SJSA1 (cell line): Measurements from ENCODE around the gene EFCAB8. TPM values are rescaled to one million over a fixed set of nuclear protein-coding genes. Genes with fewer than 3 reads are reported as not detected.
"Not testable (repeated sequence)": the region's sequence is repeated elsewhere in the genome, so short reads cannot be mapped to it uniquely, and the experiment has no call there.

Experiments
- DNase-seq, 2 experiments: peaks; one replicate each; pipeline ENCODE4 v3.0.0-alpha.2; 2015 to 2020; ENCODE audit warnings: low spot score in 2 of 2, low read depth in 1 of 2
- H3K27ac ChIP-seq: fragments of 250-450 bp; sonication (Bioruptor Pico); 2 replicates; pipeline ENCODE4 v1.5.1; 2020; ENCODE audit warnings: mild to moderate bottlenecking, moderate library complexity
- H3K27me3 ChIP-seq: fragments of 250-450 bp; sonication (Bioruptor Pico); replicated peaks from 2 replicates; pipeline ENCODE4 v1.5.1; 2020; ENCODE audit warnings: mild to moderate bottlenecking, moderate library complexity
- H3K36me3 ChIP-seq: fragments of 250-450 bp; sonication (Bioruptor Pico); 2 replicates; pipeline ENCODE4 v1.5.1; 2020; ENCODE audit warnings: mild to moderate bottlenecking
- H3K4me1 ChIP-seq: fragments of 250-450 bp; sonication (Bioruptor Pico); replicated peaks from 2 replicates; pipeline ENCODE4 v1.6.1; 2021; ENCODE audit warnings: mild to moderate bottlenecking
- H3K4me3 ChIP-seq: fragments of 250-450 bp; sonication (Bioruptor Pico); 2 replicates; pipeline ENCODE4 v1.5.1; 2020; ENCODE audit warnings: mild to moderate bottlenecking
- H3K9me3 ChIP-seq: fragments of 250-450 bp; sonication (Bioruptor Pico); replicated peaks from 2 replicates; pipeline ENCODE4 v1.5.1; 2020; ENCODE audit warnings: mild to moderate bottlenecking
- total RNA-seq: library from RNA; depleted of rRNA; stranded (reverse); fragments of >200 nt; shearing (Covaris generic); gene quantifications from 2 replicates; pipeline ENCODE4 v1.2.3, GENCODE V29; 2014

The EFCAB8 gene
- total RNA-seq, 1 experiment from 2014 or later = 0.08 TPM

DNA sequence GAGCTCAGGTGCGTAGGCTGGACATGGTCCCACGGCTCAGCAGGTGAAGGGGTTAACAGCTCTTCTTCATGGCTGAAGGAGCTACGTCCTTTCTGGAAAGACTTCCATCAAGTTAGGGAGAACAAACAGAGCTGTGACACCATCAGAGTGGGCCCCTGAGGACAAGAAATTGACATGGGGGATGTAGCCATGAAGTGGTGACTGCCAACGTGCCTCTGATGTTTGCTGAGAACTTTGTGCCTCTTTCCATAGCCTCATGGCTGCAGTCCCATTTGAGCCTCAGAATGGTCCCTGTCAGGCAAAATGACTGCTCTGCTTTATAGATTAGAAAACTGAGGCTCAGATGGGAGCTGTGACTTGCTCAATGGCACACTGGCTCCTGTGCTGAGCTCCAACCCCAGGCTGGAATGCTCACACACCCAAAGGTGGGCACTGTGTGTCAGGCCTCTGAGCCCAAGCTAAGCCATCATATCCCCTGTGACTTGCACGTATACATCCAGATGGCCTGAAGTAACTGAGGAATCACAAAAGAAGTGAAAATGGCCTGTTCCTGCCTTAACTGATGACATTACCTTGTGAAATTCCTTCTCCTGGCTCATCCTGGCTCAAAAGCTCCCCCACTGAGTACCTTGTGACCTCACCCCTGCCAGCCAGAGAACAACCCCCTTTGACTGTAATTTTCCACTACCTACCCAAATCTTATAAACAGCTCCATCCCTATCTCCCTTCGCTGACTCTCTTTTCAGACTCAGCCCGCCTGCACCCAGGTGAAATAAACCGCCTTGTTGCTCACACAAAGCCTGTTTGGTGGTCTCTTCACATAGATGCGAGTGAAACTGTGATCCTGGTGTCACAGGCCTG is 115.7 kb downstream of the EFCAB8 start:
- H3K27ac ChIP-seq, H3K27me3 ChIP-seq, H3K9me3 ChIP-seq, H3K36me3 ChIP-seq, H3K4me3 ChIP-seq: not testable (repeated sequence)
- peaks cover 14% of the 10 kb centered on the region for H3K4me1 ChIP-seq
- DNase-seq = peak in 1 of 2 experiments; percentile 11

DNA sequence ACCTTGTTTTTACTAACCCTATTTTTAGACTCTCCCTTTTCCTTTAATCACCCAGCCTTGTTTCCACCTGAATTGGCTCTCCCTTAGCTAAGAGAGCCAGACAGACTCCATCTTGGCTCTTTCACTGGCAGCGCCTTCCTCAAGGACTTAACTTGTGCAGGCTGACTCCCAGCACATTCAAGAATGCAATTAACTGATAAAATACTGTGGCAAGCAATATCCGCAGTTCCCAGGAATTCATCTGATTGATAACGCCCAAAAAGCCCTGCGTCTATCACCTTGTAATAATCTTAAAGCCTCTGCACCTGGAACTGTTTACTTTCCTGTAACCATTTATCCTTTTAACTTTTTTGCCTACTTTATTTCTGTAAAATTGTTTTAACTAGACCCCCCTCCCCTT is 116.4 kb downstream of the EFCAB8 start:
- H3K4me3 ChIP-seq, H3K27me3 ChIP-seq, H3K36me3 ChIP-seq, H3K9me3 ChIP-seq, H3K27ac ChIP-seq: not testable (repeated sequence)
- peaks cover 21% of the 10 kb centered on the region for H3K4me1 ChIP-seq
- peak in 1 of 2 experiments; percentile 3 for DNase-seq

DNA sequence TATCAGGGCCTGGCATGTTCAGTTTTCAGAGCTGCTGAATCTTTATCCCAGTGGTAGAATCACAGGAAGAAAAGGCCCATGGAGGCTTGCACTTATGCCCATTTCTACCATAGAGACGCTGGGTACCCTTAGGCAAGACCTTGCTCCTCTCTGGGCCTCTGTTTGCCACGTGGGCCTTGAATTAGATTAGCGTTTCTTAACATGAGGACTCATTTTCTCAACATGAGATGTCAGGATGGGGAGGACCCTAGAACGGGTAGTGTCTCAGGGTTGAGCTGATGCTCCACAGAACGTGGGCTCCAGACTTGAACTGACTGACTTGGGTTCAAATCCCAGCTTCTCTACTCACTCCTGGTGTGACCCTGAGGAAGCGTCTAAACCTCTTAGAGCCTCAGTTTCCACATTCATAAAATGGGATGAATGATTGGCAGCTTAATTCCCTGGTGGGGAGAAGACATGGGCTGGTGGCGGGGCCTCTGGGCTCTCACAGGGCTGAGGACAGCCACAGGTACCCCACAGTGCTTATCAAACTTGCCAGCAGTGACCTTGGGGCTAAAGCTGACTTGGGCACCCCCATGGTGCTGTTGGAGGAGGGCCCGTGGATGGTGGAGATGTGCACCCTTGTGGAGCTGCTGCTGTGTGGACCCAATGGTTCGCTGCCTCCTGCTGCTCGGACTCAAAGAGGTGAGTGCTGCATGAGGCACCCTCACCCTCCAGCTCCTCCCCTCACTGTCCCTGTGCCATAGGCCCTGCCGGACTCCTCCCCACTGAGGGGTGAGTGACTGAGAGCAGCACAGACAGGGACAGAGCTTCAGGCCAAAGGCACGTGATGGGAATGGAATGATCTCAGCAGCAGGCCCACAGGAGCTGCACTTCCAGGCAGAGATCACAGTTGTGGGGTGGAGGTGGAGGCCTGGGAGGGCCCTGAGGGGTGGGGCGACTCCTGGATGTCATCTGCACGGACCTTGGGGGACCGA is 117.3 kb downstream of the EFCAB8 start:
- DNase-seq = peak in 1 of 2 experiments; percentile 31
- Histone ChIP-seq H3K4me3 (no peak overlapping the region), H3K27me3 (no peaks in the 10 kb centered on the region), H3K36me3 (no peaks in the 10 kb centered on the region), H3K27ac (no peak overlapping the region), H3K4me1 (peaks cover 28% of the 10 kb centered on the region), H3K9me3 (peaks cover 13% of the 10 kb centered on the region)

DNA sequence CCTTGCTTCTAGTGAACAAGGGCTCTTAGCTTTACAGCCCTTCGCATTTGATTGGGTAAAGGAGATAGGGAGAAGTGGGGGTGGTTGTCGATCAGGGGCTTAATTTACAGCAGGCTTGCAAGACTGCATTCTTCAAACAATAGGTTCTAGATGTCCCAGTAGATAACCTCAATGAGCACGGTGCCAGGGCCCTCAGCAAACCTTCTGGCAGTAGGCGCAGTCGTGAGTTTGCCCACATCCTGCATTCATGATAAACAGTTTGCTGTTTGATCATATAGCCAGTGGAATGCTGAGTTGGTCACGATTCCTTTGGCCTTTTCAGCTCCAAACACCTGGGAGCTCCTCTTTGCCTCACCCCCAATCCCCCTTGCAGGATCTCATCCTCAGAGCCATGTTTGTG is 118.0 kb downstream of the EFCAB8 start:
- H3K9me3 ChIP-seq = peaks cover 17% of the 10 kb centered on the region
- H3K4me3 ChIP-seq = no peak overlapping the region
- H3K36me3 ChIP-seq = no peaks in the 10 kb centered on the region
- H3K27ac ChIP-seq = no peak overlapping the region
- no peak for DNase-seq
- peaks cover 34% of the 10 kb centered on the region for H3K4me1 ChIP-seq
- no peaks in the 10 kb centered on the region for H3K27me3 ChIP-seq

DNA sequence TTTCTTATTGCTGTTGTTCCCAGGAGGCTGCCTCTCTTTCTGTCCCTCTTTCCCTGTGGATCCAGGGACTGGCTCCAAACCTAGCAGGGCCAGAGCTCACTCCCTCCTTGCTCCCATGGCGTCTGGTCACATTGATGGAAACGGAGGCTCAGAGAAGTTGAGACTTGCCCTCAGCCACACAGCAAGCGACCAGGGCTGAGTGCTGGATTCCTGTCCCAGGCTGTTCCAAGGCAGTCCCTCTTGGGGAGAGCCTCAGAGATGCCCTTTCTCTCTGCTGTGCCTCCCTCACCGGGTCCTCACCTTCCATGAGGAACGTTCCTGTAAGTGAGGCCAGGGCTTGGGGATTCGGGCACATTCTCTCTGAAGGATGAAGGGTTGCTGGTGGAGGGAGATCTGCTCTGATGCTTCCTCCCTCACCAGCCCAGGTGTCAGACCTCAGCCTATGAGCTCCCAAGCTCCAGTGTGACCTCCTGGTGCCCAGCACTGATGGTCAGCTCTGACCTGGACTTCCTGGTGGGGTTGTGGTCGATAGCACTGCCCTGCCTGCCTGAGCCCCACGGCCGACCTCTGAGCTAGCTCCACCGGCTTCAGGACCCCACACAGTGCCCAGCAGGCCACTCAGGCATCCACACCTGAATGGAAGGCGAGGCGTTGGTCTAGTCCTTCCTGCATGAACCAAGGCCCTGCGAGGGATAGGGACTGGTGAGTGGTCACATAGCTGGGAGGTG is 118.7 kb downstream of the EFCAB8 start:
- Histone ChIP-seq H3K9me3 (peaks cover 17% of the 10 kb centered on the region), H3K4me1 (peaks cover 31% of the 10 kb centered on the region), H3K36me3 (no peaks in the 10 kb centered on the region), H3K4me3 (no peak overlapping the region), H3K27me3 (no peaks in the 10 kb centered on the region), H3K27ac (no peak overlapping the region)
- no peak for DNase-seq

DNA sequence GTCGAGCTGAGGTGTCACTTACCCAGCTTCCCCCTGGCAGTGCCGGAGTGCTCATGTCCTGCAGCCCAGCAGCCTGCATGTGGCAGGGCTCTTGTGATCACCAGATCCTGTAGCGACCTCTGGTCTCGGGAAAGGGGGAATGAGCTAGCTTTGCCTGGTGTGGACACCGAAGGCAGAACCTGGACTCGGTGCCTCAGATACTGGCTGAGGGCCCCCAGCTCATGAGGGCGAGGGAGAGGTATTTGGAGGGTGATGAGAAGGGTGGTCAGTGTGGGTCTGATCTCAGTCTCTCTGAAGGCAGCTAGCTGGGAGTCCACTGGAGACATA is 119.2 kb downstream of the EFCAB8 start:
- H3K27me3 ChIP-seq = no peaks in the 10 kb centered on the region
- H3K4me1 ChIP-seq = peaks cover 33% of the 10 kb centered on the region
- no peaks in the 10 kb centered on the region for H3K36me3 ChIP-seq
- no peak for DNase-seq
- no peak overlapping the region for H3K4me3 ChIP-seq
- no peak overlapping the region for H3K27ac ChIP-seq
- H3K9me3 ChIP-seq = peaks cover 17% of the 10 kb centered on the region

DNA sequence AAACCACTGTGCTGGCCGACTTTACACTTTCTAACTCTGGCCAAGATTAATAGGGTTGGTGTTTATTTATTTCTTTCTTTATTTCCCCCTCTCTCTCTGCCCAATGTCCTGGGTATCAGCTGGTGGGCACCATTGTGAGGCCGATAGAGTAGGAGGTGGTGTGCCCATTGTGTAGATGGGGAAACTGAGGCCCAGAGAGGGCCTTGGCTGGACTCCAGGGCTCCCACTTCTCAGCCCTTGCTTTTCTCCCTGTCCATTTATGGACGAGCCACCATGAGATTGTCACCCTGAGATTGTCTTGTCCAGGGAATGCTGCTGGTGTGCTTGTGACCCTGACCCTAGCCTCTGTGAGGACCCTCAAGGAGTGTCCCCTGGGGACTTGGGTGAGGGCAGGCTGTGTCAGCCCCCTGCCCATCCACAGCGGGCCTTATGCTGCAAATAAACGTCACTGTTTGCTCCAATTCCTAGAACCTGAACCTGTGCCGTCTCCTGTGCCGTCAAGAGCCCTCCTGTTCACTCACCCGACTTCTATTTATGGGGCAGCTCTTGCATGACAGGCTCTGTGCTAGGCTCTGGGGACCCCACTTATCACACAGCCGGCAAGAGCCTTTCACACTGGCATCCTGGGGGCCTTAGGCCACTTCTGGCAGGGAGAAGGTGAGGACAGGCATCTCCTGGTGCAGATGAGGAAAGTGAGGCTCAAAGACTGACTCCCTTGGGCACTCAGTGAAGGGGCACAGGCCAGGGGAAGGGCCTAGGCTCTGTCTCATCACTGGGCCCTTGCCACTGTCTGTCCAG is 120.7 kb downstream of the EFCAB8 start:
- peak in 1 of 2 experiments; percentile 15 for DNase-seq

DNA sequence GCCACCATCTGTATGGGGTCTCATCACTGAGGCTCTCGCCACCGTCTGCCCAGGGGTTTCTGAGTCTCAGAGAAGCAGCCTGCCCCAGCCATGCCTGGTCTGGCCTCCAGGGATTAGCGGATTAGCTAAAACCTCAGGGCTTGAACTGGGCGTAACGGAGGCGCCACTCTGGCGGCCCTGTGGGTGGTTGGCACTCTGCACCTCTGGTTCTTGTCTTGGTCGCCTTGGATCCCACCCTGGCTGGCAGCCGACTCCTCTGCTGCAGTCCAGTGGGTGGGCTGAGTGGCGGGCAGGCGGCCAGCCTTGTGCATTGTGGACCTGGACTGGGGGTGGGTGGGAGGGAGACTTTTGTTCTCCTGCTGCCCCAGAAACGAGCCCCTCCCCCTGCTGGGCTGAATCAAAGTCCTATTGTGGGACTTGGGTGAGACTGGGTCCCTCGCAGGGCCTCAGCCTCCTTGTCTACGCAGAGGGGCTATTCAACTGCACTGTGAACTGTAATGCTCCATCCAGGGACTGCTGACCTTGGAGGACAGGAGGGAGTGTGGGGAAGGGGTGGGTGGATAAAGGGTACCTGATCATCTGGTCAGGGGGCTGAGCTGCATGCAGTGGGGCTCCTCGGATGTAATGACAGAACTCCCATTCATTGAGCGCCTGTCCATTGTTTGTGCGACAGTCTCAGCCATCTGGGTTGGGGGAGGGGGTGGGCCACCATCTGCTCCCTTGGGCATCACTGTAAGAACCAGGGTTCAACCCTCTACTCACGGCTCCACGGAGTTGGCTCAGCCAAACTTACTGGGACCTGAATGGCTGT is 121.6 kb downstream of the EFCAB8 start:
- no peak overlapping the region for H3K4me3 ChIP-seq
- peaks cover 35% of the 10 kb centered on the region for H3K4me1 ChIP-seq
- no peaks in the 10 kb centered on the region for H3K27me3 ChIP-seq
- peaks cover 17% of the 10 kb centered on the region for H3K9me3 ChIP-seq
- H3K27ac ChIP-seq = peak overlapping the region; percentile 35; the same call in 1 of the 2 replicates
- DNase-seq = peak; percentile 78 to 97
- no peaks in the 10 kb centered on the region for H3K36me3 ChIP-seq

More for the DNA sequence above, 120.7 kb downstream of the EFCAB8 start:
- H3K27ac ChIP-seq = peak overlapping the region; percentile 29; the same call in 1 of the 2 replicates
- no peaks in the 10 kb centered on the region for H3K36me3 ChIP-seq
- no peaks in the 10 kb centered on the region for H3K27me3 ChIP-seq
- peaks cover 17% of the 10 kb centered on the region for H3K9me3 ChIP-seq
- peaks cover 35% of the 10 kb centered on the region for H3K4me1 ChIP-seq
- no peak overlapping the region for H3K4me3 ChIP-seq

DNA sequence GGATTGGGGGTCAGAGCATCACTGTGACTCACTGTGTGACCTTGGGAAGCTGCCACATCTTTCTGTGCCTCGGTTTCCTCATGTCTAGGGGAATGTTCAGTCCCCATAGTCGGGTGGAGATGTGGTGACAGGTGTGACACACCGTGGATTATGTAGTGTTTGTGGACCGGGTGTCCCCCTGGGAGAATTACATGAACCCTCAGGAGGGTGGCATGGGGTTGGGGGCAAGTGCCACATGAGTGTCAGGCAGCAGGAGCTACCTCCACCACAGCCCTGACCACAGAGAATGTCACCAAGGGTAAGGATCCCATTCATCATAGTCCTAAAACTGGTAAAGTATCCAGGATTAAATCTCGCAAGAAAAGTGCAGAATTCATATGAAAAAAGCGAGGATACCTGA is 122.3 kb downstream of the EFCAB8 start:
- H3K27ac ChIP-seq = peak overlapping the region; percentile 35; the same call in 1 of the 2 replicates
- no peak for DNase-seq
- H3K9me3 ChIP-seq = peaks cover 17% of the 10 kb centered on the region
- no peaks in the 10 kb centered on the region for H3K36me3 ChIP-seq
- no peak overlapping the region for H3K4me3 ChIP-seq
- no peaks in the 10 kb centered on the region for H3K27me3 ChIP-seq
- H3K4me1 ChIP-seq = peaks cover 35% of the 10 kb centered on the region

DNA sequence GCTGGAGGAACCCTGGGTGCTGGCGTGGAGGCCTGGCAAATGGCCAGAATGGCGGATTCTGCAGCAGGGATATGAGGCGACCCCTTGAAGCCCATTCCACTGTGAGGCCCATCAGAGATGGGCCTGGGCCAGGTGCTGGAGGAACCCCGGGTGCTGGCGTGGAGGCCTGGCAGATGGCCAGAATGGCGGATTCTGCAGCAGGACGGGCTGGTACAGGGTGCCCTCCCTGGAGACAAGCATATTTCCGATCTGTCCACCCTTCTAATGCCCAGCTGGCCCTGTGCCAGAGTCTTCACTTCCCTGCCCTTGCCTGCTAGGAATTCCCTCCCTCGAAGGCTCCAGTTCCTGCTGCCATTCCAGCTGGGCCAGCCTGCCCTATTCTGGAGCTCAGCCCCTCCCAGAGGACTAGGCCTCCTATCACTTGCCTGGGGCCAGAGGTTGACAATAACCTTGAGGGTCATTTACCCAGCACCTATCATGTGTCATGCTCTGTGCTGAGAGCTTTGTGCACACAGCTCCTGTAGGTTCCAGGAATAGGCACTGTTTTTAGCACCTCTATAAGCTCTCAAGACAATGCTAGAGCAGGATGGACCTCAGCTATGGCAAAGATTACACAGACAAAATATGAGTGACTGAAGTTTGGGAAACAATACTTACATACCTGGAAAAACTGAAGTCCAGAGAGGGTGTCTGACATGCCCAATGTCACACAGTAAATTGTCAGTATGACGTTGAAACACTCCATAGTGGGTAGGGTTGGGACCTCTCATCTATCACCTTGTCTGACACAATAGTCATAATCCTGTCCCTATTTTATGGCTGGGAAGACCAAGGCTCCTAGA is 124.1 kb downstream of the EFCAB8 start:
- H3K4me3 ChIP-seq = no peak overlapping the region
- H3K27ac ChIP-seq = no peak overlapping the region
- peak in 1 of 2 experiments; percentile 28 for DNase-seq
- H3K9me3 ChIP-seq = peaks cover 7% of the 10 kb centered on the region
- H3K36me3 ChIP-seq = no peaks in the 10 kb centered on the region
- no peaks in the 10 kb centered on the region for H3K27me3 ChIP-seq
- peaks cover 35% of the 10 kb centered on the region for H3K4me1 ChIP-seq

DNA sequence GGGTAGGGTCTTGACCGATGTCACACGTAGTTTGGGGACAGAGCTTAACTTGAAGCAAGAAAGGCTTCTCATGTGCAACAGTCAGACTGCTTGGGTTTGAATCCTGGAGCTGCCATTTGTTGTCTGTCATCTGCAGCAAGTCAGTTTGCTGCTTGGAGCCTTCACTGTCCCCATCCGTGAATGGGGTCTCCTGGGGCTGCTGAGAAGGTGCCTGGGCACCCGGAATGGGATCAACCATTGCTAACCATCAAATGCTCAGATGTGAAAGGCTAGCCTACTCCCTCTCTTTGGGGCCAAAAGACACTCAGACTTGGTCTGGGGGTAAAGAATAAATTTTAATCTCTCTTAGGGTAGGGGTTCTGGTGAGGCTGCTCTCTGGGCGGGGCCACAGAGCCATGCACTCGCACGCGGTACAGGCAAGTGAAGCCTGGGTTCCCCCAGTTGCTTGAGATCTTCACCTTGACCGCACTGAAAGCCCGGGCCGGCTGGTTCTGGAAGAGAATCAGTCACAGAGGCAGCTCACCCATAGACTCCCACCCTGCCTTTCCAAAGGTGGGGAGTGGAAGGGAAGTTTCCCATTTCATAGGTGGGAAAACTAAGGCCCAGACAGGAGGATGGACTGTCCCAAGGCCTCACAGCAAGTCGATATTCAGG is 124.9 kb downstream of the EFCAB8 start:
- H3K9me3 ChIP-seq = peaks cover 7% of the 10 kb centered on the region

More for the DNA sequence above, 124.9 kb downstream of the EFCAB8 start:
- DNase-seq = no peak
- Histone ChIP-seq H3K27me3 (no peaks in the 10 kb centered on the region), H3K27ac (no peak overlapping the region), H3K4me1 (peaks cover 35% of the 10 kb centered on the region), H3K36me3 (no peaks in the 10 kb centered on the region), H3K4me3 (no peak overlapping the region)
